H7 (cell line): Measurements from ENCODE around the gene OR9A2. TPM values are rescaled to one million over a fixed set of nuclear protein-coding genes. Genes with fewer than 3 reads are reported as not detected.

Experiments used
- total RNA-seq: library from RNA; depleted of rRNA; stranded (reverse); fragments of >200 nt; shearing (Covaris generic); gene quantifications from 2 replicates; pipeline ENCODE4 v1.2.3, GENCODE V29; 2014; rRNA removed

OR9A2 gene
- total RNA-seq, 1 experiment from 2014 or later, result not detected

Other genes with a start within 250 kb of the OR9A2 start
- gene EPHB6, start 172.1 kb downstream of the OR9A2 start, total RNA-seq, result 4.0 and 8.8 TPM in 2 replicates
- 0.17 and 0.22 TPM in 2 replicates for gene TRPV6, start 141.4 kb downstream of the OR9A2 start, total RNA-seq
- gene TRPV5, start 93.4 kb downstream of the OR9A2 start, total RNA-seq, result not detected in 2 replicates
- not detected in 2 replicates for gene LLCFC1, start 87.6 kb downstream of the OR9A2 start, total RNA-seq
- 1.7 and 7.7 TPM in 2 replicates for gene KEL, start 64.8 kb downstream of the OR9A2 start, total RNA-seq
- not detected in 2 replicates for gene OR6V1, start 25.2 kb upstream of the OR9A2 start, total RNA-seq
- gene PIP, start 104.9 kb upstream of the OR9A2 start, total RNA-seq, result not detected in 2 replicates
- not detected in 2 replicates for gene TAS2R39, start 156.3 kb upstream of the OR9A2 start, total RNA-seq
- gene TAS2R40, start 194.9 kb upstream of the OR9A2 start, total RNA-seq, result not detected in 2 replicates
- 51.8 and 51.9 TPM in 2 replicates for gene GSTK1, start 236.3 kb upstream of the OR9A2 start, total RNA-seq